ENCODE measurements around the gene YPEL1.

DNA sequence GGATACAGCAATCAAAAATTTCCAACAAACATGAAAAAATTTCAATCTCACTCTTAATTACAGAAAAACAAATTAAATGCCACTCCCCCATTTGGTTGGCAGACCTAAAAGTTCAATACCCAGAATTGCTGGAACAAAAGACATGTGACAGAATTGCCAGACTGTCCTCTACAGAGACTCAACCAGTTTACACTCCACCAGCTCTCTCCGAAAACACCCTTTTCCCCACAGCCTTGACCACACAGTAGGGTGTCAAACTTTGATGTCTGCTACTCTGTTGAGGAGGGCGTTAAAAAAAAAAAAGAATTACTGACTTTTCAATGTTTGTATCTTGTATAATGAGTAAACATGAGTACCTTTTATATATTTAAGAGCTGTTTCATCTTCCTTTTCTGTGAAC, 44.7 kb upstream of the YPEL1 start:
- TF ChIP-seq, protein P1, sequence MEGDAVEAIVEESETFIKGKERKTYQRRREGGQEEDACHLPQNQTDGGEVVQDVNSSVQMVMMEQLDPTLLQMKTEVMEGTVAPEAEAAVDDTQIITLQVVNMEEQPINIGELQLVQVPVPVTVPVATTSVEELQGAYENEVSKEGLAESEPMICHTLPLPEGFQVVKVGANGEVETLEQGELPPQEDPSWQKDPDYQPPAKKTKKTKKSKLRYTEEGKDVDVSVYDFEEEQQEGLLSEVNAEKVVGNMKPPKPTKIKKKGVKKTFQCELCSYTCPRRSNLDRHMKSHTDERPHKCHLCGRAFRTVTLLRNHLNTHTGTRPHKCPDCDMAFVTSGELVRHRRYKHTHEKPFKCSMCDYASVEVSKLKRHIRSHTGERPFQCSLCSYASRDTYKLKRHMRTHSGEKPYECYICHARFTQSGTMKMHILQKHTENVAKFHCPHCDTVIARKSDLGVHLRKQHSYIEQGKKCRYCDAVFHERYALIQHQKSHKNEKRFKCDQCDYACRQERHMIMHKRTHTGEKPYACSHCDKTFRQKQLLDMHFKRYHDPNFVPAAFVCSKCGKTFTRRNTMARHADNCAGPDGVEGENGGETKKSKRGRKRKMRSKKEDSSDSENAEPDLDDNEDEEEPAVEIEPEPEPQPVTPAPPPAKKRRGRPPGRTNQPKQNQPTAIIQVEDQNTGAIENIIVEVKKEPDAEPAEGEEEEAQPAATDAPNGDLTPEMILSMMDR (IDR thresholded peaks at IDR 0.05), result no peak
- TF ChIP-seq POLR2A (IDR thresholded peaks at IDR 0.05), result no peak

Measured in right lobe of liver (tissue), 4 donors.